Measurements from ENCODE around the gene SPATA3.

SPATA3 gene

GRCh38 chr2:230996661-230997060 lies 740 bp downstream of the SPATA3 start:
- Histone ChIP-seq H3K79me2 (ENCODE audit: control insufficient read depth, low read length) (no peaks in the 10 kb centered on the region), H3K27ac (ENCODE audit: low read depth, low read length) (no peak overlapping the region), H3K36me3 (ENCODE audit: control insufficient read depth, low read length) (no peaks in the 10 kb centered on the region), H3K9me3 (ENCODE audit: control insufficient read depth, insufficient read depth, low read length) (no peaks in the 10 kb centered on the region), H3K4me1 (ENCODE audit: control insufficient read depth, low read length) (no peaks in the 10 kb centered on the region), H4K20me1 (ENCODE audit: control insufficient read depth, insufficient read depth, low read depth, low read length) (no peaks in the 10 kb centered on the region), H3K27me3 (ENCODE audit: control insufficient read depth, low read length) (peaks cover 16% of the 10 kb centered on the region; the same call in 1 of the 2 replicates), H3K4me3 (ENCODE audit: low read length) (no peak overlapping the region), H3K4me2 (ENCODE audit: low read length) (no peak overlapping the region), H3K9me2 (replicated peaks; ENCODE audit: control insufficient read depth, low read length) (no peaks in the 10 kb centered on the region), H3F3A (ENCODE audit: control insufficient read depth, insufficient read depth) (no peaks in the 10 kb centered on the region)
- TF ChIP-seq CTCF (IDR thresholded peaks at IDR 0.05; ENCODE audit: low read depth, low read length, poor library complexity, severe bottlenecking) (no peak), EZH2phosphoT487 (IDR thresholded peaks at IDR 0.05; ENCODE audit: borderline replicate concordance, low read length) (no peak)

DNA sequence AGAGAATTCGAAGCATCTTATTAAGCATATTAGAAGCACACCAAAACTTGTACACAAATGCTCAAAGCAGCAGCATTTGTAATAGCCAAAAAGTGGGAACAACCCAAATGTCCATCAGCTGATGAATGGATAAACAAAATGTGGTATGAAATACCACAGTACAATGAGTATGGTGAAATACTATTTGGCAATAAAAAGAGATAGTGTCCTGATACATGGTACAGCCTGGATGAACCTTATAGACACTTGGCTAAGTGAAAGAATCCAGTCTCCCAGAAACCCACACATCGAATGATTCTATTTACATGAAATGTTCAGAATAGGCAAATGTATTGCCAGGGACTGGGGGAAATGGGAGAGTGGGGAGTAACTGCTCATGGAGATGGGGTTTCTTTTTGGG lies 3.0 kb downstream of the SPATA3 start:
- no peak for TF ChIP-seq CTCF (IDR thresholded peaks at IDR 0.05; ENCODE audit: low read depth, low read length, poor library complexity, severe bottlenecking)
- TF ChIP-seq EZH2phosphoT487 (IDR thresholded peaks at IDR 0.05; ENCODE audit: borderline replicate concordance, low read length), result no peak
- H3K9me2 ChIP-seq (replicated peaks; ENCODE audit: control insufficient read depth, low read length), result no peaks in the 10 kb centered on the region
- H3K9me3 ChIP-seq (ENCODE audit: control insufficient read depth, insufficient read depth, low read length), result no peaks in the 10 kb centered on the region
- H3K4me1 ChIP-seq (ENCODE audit: control insufficient read depth, low read length), result no peaks in the 10 kb centered on the region
- H3K27ac ChIP-seq (ENCODE audit: low read depth, low read length), result no peak overlapping the region
- no peaks in the 10 kb centered on the region for H4K20me1 ChIP-seq (ENCODE audit: control insufficient read depth, insufficient read depth, low read depth, low read length)
- peaks cover 16% of the 10 kb centered on the region; the same call in 1 of the 2 replicates for H3K27me3 ChIP-seq (ENCODE audit: control insufficient read depth, low read length)
- H3K36me3 ChIP-seq (ENCODE audit: control insufficient read depth, low read length), result no peaks in the 10 kb centered on the region
- H3K79me2 ChIP-seq (ENCODE audit: control insufficient read depth, low read length), result no peaks in the 10 kb centered on the region
- no peaks in the 10 kb centered on the region for H3F3A ChIP-seq (ENCODE audit: control insufficient read depth, insufficient read depth)
- no peak overlapping the region for H3K4me3 ChIP-seq (ENCODE audit: low read length)
- H3K4me2 ChIP-seq (ENCODE audit: low read length), result no peak overlapping the region

DNA sequence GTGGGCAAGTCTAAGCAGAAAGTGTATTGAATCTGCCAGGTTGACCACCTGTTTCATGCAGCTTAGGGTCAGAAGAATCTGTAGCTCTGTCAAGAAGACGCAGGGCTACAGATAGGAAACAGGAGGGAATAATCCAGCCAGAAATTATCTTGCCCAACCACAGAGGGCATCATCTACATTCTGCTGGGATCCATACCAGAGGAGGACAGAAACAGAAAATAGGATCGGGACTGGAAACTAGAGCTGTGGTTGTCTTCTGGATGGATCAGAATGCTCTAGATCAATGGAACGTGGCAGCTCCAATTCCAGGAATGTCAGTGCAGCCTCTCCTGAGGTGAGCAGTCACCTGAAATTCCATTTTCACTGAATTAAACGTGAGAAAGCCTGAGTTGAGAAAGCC lies 3.6 kb downstream of the SPATA3 start:
- Histone ChIP-seq H4K20me1 (ENCODE audit: control insufficient read depth, insufficient read depth, low read depth, low read length) (no peaks in the 10 kb centered on the region), H3K79me2 (ENCODE audit: control insufficient read depth, low read length) (no peaks in the 10 kb centered on the region), H3K9me2 (replicated peaks; ENCODE audit: control insufficient read depth, low read length) (no peaks in the 10 kb centered on the region), H3K27me3 (ENCODE audit: control insufficient read depth, low read length) (peaks cover 16% of the 10 kb centered on the region; the same call in 1 of the 2 replicates), H3K4me1 (ENCODE audit: control insufficient read depth, low read length) (no peaks in the 10 kb centered on the region), H3K9me3 (ENCODE audit: control insufficient read depth, insufficient read depth, low read length) (no peaks in the 10 kb centered on the region), H3K27ac (ENCODE audit: low read depth, low read length) (no peak overlapping the region), H3K4me3 (ENCODE audit: low read length) (no peak overlapping the region), H3K4me2 (ENCODE audit: low read length) (no peak overlapping the region), H3K36me3 (ENCODE audit: control insufficient read depth, low read length) (no peaks in the 10 kb centered on the region), H3F3A (ENCODE audit: control insufficient read depth, insufficient read depth) (no peaks in the 10 kb centered on the region)
- TF ChIP-seq EZH2phosphoT487 (IDR thresholded peaks at IDR 0.05; ENCODE audit: borderline replicate concordance, low read length) (no peak), CTCF (IDR thresholded peaks at IDR 0.05; ENCODE audit: low read depth, low read length, poor library complexity, severe bottlenecking) (no peak)

Measured in DOHH2 (cell line).